ENCODE measurements around the gene PAQR8.
"Not testable (repeated sequence)": the region's sequence is repeated elsewhere in the genome, so short reads cannot be mapped to it uniquely, and the experiment has no call there.

The PAQR8 gene

DNA sequence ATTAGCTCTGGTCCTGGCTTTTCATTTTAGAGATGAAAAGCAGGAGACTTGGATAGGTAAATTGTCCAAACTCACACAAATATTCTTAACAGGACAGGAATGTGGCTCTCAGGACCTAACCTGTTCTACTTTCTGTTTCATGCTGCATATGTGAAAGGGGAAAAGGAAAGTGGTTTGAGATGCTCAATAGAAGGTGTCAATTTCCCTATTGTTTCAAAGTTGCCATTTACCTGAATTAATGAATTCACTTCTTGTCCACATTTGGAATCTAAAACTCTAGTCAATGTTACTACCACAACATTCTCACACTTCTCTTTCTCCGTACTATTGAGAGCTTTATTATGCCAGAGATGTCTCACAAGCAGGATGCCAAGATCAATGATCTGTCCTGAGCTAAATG is 53.4 kb downstream of the PAQR8 start:
- DNase-seq, result no peak

DNA sequence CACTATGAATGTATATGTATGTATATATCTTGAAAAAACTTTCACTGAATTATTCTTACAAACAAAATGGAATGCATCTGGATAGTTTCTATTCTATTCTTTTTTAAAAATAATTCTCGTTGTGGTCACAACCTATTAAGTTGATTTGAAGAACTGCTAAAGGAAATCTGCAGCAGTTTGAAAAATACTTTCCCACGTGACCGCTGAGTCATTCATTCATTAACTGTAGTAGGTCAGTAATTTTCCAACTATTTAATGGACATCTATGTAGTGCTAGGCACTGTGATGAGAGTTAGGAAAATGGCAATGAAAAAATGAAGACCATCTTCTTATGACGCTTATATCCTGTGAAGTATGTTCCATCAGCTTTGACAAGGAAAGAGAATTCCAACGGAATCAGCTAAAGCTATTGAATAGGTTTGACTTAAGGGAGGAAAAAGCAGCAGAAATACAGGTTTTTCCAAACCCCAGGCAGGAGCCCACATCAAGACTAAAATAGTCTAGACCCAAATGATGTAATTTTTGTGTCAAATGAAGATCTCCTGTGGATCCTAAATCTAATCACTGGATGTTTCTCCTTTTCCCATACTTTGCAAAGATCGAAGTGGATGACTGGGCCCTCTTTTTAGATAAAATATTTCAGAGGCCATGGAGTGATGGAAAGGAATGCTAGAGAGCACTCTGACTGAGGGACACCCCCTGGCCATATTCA is 54.1 kb downstream of the PAQR8 start:
- DNase-seq, result no peak

DNA sequence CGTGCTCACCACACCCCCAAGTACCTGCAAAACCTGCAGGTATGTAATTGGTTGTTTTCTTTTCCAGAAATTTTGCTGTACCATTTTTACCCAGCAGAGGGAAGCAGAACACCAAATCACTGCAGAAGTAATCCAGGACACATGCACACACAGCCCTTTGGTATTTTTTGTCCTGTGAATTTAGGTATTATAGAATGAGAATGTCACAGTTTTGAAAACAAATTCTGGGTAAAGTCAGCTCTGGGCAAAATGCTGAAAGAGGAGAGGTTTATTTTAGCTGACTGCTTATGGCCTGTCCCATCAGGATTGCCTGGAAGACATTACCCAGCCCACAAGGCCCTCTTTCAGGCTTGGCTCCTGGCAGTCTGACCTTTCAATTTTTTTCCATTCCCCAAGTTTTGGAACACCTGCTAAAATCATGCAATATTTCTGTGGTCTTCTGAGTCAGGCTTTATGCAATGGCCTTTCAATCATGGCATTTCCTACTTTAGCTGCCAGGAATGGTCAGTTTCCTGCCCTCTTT is 54.7 kb downstream of the PAQR8 start:
- peak in 1 of 2 experiments; percentile 8 for DNase-seq

DNA sequence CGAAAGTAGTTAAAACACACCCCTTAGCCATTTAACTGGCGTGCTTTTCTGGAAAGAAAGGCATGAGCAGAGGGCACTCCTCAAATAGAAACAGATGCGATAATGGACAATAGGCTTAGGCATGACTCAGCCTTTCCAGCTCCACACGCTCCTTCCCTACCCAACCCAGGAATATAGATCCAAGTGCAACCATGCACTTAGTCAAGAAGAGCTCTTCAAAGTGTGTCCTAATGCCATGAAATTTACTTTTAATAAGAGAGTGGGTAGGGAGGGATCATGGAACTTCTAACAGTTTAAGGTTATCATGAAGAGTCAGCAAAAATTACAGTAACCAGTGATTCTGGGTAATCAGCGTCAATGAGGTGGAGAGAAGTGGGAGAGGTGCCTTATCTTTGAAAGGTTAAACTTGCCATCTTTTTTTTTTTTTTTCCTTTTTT is 55.7 kb downstream of the PAQR8 start:
- no peak for DNase-seq

DNA sequence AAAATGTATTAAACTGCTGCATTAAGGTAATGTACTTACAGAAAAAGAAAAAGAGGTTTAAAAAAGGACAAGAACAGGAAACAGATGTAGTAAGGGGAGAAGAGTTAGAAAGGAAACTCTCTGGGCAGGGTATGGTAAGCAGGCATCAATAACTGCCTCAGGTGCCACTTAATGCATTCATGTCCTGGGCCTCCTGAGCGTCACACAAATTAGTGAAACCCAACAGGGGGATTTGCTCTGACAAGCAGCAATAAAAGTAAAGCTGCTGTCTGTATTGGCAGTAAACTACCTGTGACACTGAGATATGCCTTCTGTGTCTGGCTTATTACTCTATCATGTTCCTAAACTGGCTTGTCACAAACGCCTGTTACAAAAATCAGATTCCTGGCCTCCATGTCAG is 56.7 kb downstream of the PAQR8 start:
- no peak for DNase-seq

DNA sequence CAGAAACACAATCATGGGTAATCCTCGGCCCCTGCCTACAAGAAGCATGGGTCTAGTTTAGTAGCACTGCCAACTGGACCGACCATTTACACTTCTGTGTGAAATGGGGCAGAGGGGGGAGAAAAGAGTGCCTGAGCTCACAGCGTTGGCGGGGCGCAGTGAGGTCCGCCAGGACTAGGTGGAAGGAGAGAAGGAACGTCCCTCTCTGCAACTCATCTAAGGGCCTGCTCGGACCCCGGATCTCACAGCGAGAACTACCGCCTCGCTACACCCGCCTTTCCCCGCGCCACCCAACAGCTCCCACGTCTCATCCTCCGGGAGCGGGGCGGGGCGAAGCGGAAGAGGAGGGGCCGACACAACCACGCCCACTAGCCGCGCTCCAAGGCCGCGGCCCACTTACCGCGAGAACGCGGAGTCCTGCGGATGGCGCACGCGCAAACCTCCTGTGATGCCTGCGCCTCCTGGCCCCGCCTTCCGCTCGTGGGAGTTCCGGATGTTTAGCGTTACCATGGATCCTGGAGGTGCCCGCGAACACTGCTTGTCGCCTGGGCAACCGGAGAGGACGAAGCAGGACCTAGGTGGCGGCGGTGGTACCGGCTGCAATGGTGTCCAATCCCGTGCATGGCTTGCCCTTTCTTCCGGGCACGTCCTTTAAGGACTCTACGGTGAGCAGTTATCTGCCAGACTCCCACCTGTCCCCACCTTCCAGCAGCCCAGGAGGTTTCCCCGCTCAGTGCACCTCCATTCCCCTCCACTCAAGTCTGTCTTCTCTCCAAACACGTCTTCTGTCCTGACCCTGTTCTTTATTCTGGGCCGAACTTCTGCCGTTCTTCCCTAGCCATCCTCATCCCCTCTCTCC is 58.1 kb downstream of the PAQR8 start, which contains the start of gene EFHC1:
Gene EFHC1, plus strand, starts transcription at position 534 of the 859 bp plus-strand sequence. Its CDS starts 69 bp downstream, at position 603.
- peak; percentile 96 for DNase-seq

DNA sequence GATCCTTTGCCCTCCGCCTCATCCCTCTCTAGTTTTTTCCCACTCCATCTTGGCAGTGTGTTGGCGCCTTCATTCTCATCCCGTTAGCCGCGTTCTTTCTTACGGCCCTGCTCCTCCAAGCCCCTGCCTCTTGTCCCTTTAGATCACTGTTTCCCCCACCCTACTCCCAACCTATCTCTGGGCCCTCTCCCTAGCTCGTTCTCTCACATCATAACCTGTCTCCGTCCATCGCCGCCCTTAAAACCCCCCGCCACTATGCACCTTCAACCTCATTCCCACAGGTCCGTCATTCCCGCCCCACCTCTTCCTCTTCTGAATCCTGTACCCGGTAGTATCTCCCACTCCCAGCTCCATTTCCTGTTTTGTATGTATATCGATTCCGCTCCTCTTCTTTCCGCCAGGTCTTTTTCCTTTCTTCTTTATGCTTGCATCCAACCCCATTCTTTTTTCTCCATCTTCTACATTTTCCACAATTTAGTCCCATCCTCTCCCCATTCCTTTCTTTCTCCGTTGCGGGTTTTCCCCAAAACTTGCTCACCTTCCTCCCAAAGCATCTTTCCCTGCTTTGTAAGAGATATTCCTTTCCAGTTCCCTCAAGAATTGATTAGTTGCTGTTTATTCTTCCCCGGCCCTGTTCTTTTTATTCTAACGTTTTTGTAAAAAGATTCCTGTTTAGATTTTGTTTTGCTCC is 58.9 kb downstream of the PAQR8 start:
- DNase-seq, result no peak

DNA sequence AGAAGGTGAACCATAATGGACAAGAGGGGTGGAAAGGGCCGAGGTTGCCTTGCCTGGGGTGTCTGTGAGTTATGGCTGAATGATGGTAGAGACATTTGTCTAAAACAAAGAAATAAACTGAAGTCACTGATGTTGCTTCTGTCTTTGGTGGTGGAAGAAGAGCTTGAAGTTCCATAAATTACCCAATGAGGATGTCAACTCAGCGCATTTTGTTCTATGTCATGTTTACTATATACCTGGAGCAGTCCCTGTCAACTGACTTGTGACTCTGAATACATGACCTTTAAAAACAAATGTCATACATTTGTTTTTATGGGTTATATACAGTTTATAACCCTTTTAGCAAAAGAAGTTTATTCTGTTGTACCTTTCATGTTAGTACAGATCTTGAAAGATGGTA is 60.2 kb downstream of the PAQR8 start:
- no peak for DNase-seq

DNA sequence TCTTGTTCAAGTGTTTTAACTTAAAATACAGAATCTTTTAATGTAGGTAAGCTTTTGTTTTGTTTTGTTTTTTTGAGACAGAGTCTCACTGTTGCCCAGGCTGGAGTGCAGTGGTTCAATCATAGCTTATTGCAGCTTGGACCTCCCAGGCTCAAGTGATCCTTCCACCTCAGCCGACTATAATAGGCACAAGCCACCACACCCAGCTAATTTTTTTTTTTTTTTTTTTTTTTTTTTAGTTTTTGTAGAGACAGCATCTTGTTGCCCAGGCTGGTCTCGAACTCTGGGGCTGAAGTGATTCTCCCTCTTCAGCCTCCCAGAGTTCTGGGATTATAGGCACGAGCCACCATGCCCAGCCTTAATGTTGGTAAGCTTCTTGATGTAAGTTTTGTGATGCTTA is 61.5 kb downstream of the PAQR8 start:
- no peak for DNase-seq

DNA sequence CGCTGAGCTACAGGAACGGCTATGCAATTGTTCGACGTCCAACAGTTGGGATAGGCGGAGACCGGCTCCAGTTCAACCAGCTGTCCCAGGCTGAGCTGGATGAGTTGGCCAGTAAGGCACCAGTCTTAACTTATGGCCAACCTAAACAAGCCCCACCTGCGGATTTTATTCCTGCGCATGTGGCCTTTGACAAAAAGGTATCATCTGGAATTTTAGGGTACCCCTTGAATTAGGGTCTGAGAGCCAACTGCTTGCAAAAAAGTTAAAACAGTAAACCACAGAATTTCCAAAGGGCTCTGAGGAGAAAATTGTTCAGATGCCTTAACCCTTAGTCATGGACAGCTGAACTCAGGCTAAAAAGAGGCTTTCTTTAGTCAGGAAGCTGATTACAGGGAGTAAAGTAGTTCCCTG is 62.0 kb downstream of the PAQR8 start:
- DNase-seq, result no peak

DNA sequence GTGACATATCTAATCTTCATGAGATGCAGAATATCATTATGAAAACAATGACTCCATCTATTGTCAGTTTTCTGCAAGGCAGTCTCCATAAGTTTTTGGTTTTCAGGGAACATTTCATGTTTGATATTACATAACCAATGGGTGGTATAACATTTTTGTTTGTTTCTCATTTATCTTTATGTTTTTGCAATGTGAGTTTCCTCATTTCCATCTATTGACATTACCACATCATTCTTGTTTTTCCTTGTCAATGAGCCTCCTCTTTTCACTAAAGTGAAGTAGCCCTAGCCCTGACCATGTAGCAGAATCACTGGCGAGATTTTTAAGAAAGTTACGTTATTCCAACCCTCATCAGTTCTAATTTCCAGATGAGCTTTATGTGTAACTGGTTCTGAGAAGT is 62.6 kb downstream of the PAQR8 start:
- no peak for DNase-seq

DNA sequence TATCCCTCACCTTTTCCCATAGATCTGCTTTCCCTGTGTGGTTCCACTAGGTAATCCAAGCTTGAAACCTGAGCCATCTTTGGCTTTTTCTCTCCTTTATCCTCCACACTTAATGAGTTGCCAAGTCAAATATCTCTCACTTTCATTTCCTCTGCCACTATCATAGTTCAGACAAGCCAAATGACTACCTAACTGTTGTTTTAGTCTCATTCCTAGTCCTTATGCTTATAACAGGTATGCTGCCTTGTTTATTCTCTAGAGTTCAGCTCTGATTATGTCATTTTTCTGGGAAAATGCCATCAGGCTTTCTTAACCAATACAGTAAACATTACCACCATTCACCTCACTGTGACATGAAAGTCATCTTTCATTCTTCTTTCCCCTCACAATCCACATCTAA is 64.7 kb downstream of the PAQR8 start:
- DNase-seq, result no peak

DNA sequence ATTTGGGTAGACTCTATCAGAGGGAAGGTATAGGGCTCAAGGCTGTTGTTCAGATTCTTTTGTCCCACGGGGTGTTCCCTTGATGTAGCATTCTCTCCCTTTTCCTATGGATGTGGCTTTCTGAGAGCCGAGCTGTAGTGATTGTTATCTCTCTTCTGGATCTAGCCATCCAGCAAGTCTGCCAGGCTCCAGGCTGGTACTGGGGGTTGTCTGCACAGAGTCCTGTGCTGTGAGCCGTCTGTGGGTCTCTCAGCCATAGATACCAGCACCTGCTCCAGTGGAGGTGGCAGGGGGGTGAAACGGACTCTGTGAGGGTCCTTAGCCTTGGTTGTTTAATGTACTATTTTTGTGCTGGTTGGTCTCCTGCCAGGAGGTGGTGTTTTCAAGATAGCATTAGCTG is 71.3 kb downstream of the PAQR8 start:
- DNase-seq, result not testable (repeated sequence)

DNA sequence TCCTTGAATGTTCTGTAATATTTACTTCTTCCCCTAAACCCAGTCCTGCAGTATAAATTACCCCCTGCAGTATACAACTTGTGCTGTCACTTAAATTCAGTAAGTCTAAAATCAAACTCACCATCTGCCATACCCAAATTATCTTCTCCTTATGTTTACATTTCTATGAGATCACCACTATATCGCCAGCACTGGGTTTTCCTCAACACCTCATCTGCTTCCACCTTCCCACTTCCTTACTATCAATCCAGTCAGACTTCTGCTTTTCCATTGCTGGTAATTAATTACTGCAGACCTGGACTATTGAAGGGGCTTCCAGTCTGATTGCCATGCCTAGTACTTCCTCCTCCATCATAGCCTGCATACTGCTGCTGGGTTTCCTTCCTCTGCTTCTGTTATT is 73.4 kb downstream of the PAQR8 start:
- no peak for DNase-seq

DNA sequence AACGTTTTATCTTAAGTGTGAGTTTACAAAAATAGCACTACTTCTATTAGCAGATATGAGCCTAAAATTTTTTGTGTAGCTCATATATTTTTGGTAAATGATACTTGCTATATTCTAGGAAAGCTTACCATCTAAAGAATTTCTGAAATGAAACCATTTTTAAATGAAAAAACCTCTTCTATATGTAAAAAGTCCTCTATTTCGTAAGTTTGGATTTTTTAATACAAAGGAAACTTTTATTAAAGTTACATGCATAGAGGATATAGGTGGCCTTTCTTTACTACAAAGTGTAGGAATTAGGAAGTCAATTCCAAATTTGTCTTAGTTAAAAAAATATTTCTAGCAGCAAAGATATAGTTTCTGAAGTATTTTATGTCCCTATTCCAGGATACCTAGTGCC is 77.0 kb downstream of the PAQR8 start:
- no peak for DNase-seq

DNA sequence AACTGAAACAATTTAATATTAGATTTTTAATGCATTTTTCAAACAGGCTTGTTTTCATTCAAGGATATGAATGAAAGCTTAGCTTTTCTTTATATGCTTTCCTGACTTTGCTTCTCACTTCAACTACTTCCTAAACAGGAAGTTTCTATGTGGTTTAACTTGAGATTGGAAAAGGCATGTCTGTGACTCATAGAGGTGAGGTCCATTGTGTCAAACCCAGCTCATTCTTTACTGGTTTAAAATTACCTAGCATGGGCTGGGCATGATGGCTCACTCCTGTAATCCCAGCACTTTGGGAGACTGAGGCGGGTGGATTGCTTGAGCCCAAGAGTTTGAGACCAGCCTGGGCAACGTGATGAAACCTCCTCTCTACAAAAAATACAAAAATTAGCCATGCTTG is 92.6 kb downstream of the PAQR8 start:
- no peak for DNase-seq

DNA sequence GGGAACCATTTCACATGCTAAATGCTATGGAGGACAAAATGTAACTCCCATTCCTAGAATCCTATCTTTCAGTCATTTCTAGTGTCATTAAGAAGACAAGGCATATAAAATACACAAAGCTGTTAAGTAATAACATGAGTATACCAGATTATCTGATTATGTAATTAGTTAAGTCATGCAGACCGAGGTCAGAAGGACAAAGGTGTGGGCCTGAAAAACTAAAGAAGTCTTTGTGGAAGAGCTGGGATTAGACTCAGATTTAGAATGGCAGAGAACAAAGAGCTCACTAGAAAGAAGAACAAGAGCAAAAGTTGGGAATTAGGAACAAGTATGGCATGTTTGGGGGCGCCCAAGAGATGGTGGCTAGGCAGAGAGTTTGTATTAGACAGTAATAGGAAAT is 95.1 kb downstream of the PAQR8 start:
- DNase-seq, result no peak
